HL-60/S4 treated with retinoic acid at 250 ng/mL for 4 days and 3 days (cell line): ENCODE data around the gene EXOC3L4.
"Not testable (repeated sequence)": the region's sequence is repeated elsewhere in the genome, so short reads cannot be mapped to it uniquely, and the experiment has no call there.

Experiments
- in situ Hi-C: fragments of 300-500 bp; cut with MboI; formaldehyde crosslinking; loops from 2 replicates; pipeline ENCODE4 v1.7.0; 2022; ENCODE audit warnings: low sequenced_read_pairs

Gene EXOC3L4

GRCh38 chr14:103103461-103104388, 9.2 kb downstream of the EXOC3L4 start:
- in situ Hi-C loops: no loop called here

- in situ Hi-C loops: no loop called here
These were observed 9.8 kb downstream of the EXOC3L4 start for GRCh38 chr14:103104389-103104653.

GRCh38 chr14:103104654-103105452, 10.3 kb downstream of the EXOC3L4 start:
- in situ Hi-C loops: no loop called here

GRCh38 chr14:103105580-103106150, 11.1 kb downstream of the EXOC3L4 start:
- in situ Hi-C loops: no loop called here

- in situ Hi-C loops: no loop called here
These were observed 12.9 kb downstream of the EXOC3L4 start for GRCh38 chr14:103107455-103107854.

- in situ Hi-C loops: no loop called here
These were observed 13.6 kb downstream of the EXOC3L4 start for GRCh38 chr14:103107941-103108748.

- in situ Hi-C loops: no loop called here
These were observed 14.3 kb downstream of the EXOC3L4 start for GRCh38 chr14:103108749-103109207.

GRCh38 chr14:103109535-103110441, 15.3 kb downstream of the EXOC3L4 start:
- in situ Hi-C loops: no loop called here

GRCh38 chr14:103110681-103111231, 16.2 kb downstream of the EXOC3L4 start:
- in situ Hi-C loops: no loop called here

GRCh38 chr14:103111232-103111868, 16.8 kb downstream of the EXOC3L4 start:
- in situ Hi-C loops: no loop called here

- in situ Hi-C loops: no loop called here
These were observed 18.1 kb downstream of the EXOC3L4 start for GRCh38 chr14:103112400-103113243.

- in situ Hi-C loops: no loop called here
These were observed 18.8 kb downstream of the EXOC3L4 start for GRCh38 chr14:103113303-103113702.

GRCh38 chr14:103113774-103114173, 19.2 kb downstream of the EXOC3L4 start:
- in situ Hi-C loops: no loop called here

GRCh38 chr14:103115086-103115679, 20.7 kb downstream of the EXOC3L4 start:
- in situ Hi-C loops: not testable (repeated sequence)

GRCh38 chr14:103115845-103116572, 21.5 kb downstream of the EXOC3L4 start:
- in situ Hi-C loops: no loop called here

- in situ Hi-C loops: no loop called here
These were observed 22.1 kb downstream of the EXOC3L4 start for GRCh38 chr14:103116636-103117035.

GRCh38 chr14:103117499-103117898, 23.0 kb downstream of the EXOC3L4 start:
- in situ Hi-C loops: not testable (repeated sequence)
